HepG2 (cell line): ENCODE results near the gene ENTPD6. TPM values are rescaled to one million over a fixed set of nuclear protein-coding genes. Genes with fewer than 3 reads are reported as not detected.

Source experiments
- ATAC-seq: fragments of 200-7000 bp; cut with Tn5 transposase; 3 replicates; pipeline ENCODE4 v1.9.1; 2020; ENCODE audit warnings: mild to moderate bottlenecking, moderate library complexity
- BruUV-seq: library from RNA; stranded (reverse); fragments of 400-500 nt; replicated peaks from 2 replicates; lab custom pipeline; 2021; lab: Mats Ljungman, UMichigan
- CTCF ChIA-PET: fragments of 300-600 bp; formaldehyde crosslinking; extraction: SDS; loops from one replicate; lab custom pipeline; 2021; ENCODE audit warnings: low total read pairs, inconsistent platforms, low intra/inter-chr PET ratio; lab: Yijun Ruan, JAX
- POLR2A ChIA-PET: fragments of 350-600 bp; sonication (Branson Sonifier 250); formaldehyde crosslinking; loops from one replicate; lab custom pipeline; 2020; ENCODE audit warnings: antibody characterized with exemption, inconsistent platforms; lab: Yijun Ruan, JAX
- DNase-seq: peaks from one replicate; pipeline ENCODE4 v3.0.0-alpha.2; 2015; ENCODE audit warnings: low spot score
- FAIRE-seq: peaks from 3 replicates; lab custom pipeline; 2011; peaks lifted over from hg19 to GRCh38; lab: Jason Lieb, UNC
- H2AFZ ChIP-seq: one replicate; pipeline ENCODE4 v1.6.1; 2011; ENCODE audit warnings: low read length, inconsistent platforms
- H3K27ac ChIP-seq: fragments of 300-600 bp; 3 replicates; pipeline ENCODE4 v1.8.0; 2011; ENCODE audit warnings: mixed run types, mild to moderate bottlenecking, mixed read lengths, low read length, inconsistent platforms; ENCODE audit not compliant: insufficient read depth; ENCODE audit errors: extremely low read length
- H3K27me3 ChIP-seq, 2 experiments: fragments of 200-600 bp in 1 of 2; 2 replicates in 1 of 2; 3 replicates in 1 of 2; pipeline versions ENCODE4 v1.6.0 to v1.8.0; 2011; ENCODE audit warnings: low read length in 2 of 2, mild to moderate bottlenecking in 2 of 2, moderate library complexity in 2 of 2, inconsistent platforms in 1 of 2; ENCODE audit not compliant: insufficient read depth in 2 of 2, control insufficient read depth in 1 of 2
- H3K36me3 ChIP-seq, 2 experiments: fragments of 200-600 bp in 1 of 2; replicated peaks in 1 of 2; 2 replicates in 1 of 2; 3 replicates in 1 of 2; pipeline versions ENCODE4 v1.5.1 to v1.8.0; 2011; ENCODE audit warnings: low read length in 2 of 2, inconsistent platforms in 1 of 2; ENCODE audit not compliant: insufficient read depth in 2 of 2, control insufficient read depth in 1 of 2
- H3K4me1 ChIP-seq: 2 replicates; pipeline ENCODE4 v1.5.1; 2012; ENCODE audit warnings: low read length, inconsistent platforms; ENCODE audit not compliant: insufficient read depth
- H3K4me2 ChIP-seq: 2 replicates; pipeline ENCODE4 v1.6.0; 2011; ENCODE audit warnings: low read depth, low read length, inconsistent platforms
- H3K4me3 ChIP-seq, 3 experiments: fragments of 200-600 bp in 1 of 3; sonication (generic), shearing (Covaris generic) in 1 of 3; replicated peaks in 1 of 3; 2 replicates each; pipeline ENCODE4 v1.5.1; 2011 to 2016; ENCODE audit warnings: low read length in 3 of 3, inconsistent platforms in 2 of 3, low read depth in 2 of 3, mild to moderate bottlenecking in 2 of 3, control low read depth in 1 of 3, mixed read lengths in 1 of 3; ENCODE audit not compliant: insufficient read depth in 1 of 3
- H3K79me2 ChIP-seq: one replicate; pipeline ENCODE4 v1.6.1; 2011; ENCODE audit warnings: low read length, inconsistent platforms; ENCODE audit not compliant: insufficient read depth
- H3K9ac ChIP-seq: 2 replicates; pipeline ENCODE4 v1.6.0; 2011; ENCODE audit warnings: mild to moderate bottlenecking, low read depth, low read length, inconsistent platforms; ENCODE audit not compliant: insufficient read depth
- H3K9me3 ChIP-seq: 2 replicates; pipeline ENCODE4 v1.5.1; 2012; ENCODE audit warnings: mild to moderate bottlenecking, low read length
- H4K20me1 ChIP-seq: 2 replicates; pipeline ENCODE4 v1.6.0; 2011; ENCODE audit warnings: inconsistent platforms, mild to moderate bottlenecking, low read length, moderate library complexity; ENCODE audit not compliant: insufficient read depth
- AGO2 ChIP-seq: fragments of 200-400 bp; formaldehyde crosslinking; optimal IDR thresholded peaks from 2 replicates; pipeline ENCODE3; 2017; ENCODE audit warnings: mild to moderate bottlenecking, low read depth, low read length, moderate library complexity
- BRD4 ChIP-seq: sonication (generic); formaldehyde crosslinking; IDR thresholded peaks from 2 replicates; pipeline ENCODE4 v1.4.0; 2020; ENCODE audit warnings: missing genetic modification reagents
- FOXO1 ChIP-seq: sonication (generic); formaldehyde crosslinking; IDR thresholded peaks from 2 replicates; pipeline ENCODE4 v1.4.0; 2020; ENCODE audit warnings: missing genetic modification reagents
- HNRNPL ChIP-seq: fragments of 200-400 bp; formaldehyde crosslinking; IDR thresholded peaks from 2 replicates; pipeline ENCODE4 v1.6.1; 2017; ENCODE audit warnings: mild to moderate bottlenecking, low read depth, low read length
- PAWR ChIP-seq: sonication (generic); formaldehyde crosslinking; IDR thresholded peaks from 2 replicates; pipeline ENCODE4 v1.4.0; 2020; ENCODE audit warnings: missing genetic modification reagents, mild to moderate bottlenecking, borderline replicate concordance
- PPARG ChIP-seq: conservative IDR thresholded peaks from 2 replicates; pipeline ENCODE4 v1.6.1; 2016; ENCODE audit warnings: missing biosample characterization, missing genetic modification reagents
- SMC3 ChIP-seq: IDR thresholded peaks from 2 replicates; pipeline ENCODE4 v1.6.1; 2011; ENCODE audit warnings: low read length, improper control_type of control experiment
- TP53 ChIP-seq: sonication (generic); formaldehyde crosslinking; conservative IDR thresholded peaks from 2 replicates; pipeline ENCODE4 v1.4.0; 2020; ENCODE audit warnings: missing genetic modification reagents
- ZNF589 ChIP-seq: sonication (generic); formaldehyde crosslinking; conservative IDR thresholded peaks from 2 replicates; pipeline ENCODE4 v1.8.0; 2022; ENCODE audit warnings: mild to moderate bottlenecking, moderate library complexity, missing genetic modification reagents
- ZNF615 ChIP-seq: sonication (generic); formaldehyde crosslinking; IDR thresholded peaks from 2 replicates; pipeline ENCODE4 v1.5.0; 2020; ENCODE audit warnings: mild to moderate bottlenecking, missing genetic modification reagents, borderline replicate concordance
- WGBS: methylation state at CpG from one replicate; pipeline ENCODE4 v1.1.6; 2017; ENCODE audit warnings: low lambda C conversion rate; 5-methylcytosine and 5-hydroxymethylcytosine counted together
- in situ Hi-C: cut with HindIII; loops from 2 replicates; pipeline ENCODE4 v1.10.0; 2017; ENCODE audit warnings: low pct_unique_long_range_greater_than_20kb; ENCODE audit not compliant: extremely low pct_ligation_motif_present
- intact Hi-C: fragments of 100-400 bp; cut with micrococcal nuclease; formaldehyde crosslinking; loops from one replicate; pipeline ENCODE4 v1.10.0; 2022; ENCODE audit not compliant: unreplicated experiment
- polyA plus RNA-seq, 8 experiments: library from polyadenylated mRNA; depleted of rRNA in 3 of 8; stranded (reverse) in 7 of 8; unstranded in 1 of 8; fragments of >200 nt; fragmentation: Illumina TruSeq in 4 of 8; extraction: Trizol in 4 of 8; gene quantifications; 2 replicates each; pipeline versions ENCODE4 v1.2.1 to v1.2.3, GENCODE V29; 2011 to 2016; ENCODE audit warnings: low read depth in 4 of 8, missing spikeins in 1 of 8, mixed read lengths in 1 of 8; ENCODE audit not compliant: insufficient read depth in 1 of 8
- total RNA-seq, 5 experiments: library from RNA; depleted of rRNA; stranded (reverse); fragments of >200 nt; fragmentation: Illumina TruSeq; extraction: Trizol; gene quantifications; 2 replicates each; pipeline ENCODE4 v1.2.3, GENCODE V29; 2016; ENCODE audit warnings: low read depth in 1 of 5
- TF ChIP-seq, protein P1 (sequence below): sonication (generic); formaldehyde crosslinking; IDR thresholded peaks from 2 replicates; pipeline ENCODE4 v1.9.0; 2022; ENCODE audit warnings: missing genetic modification reagents, mild to moderate bottlenecking, borderline replicate concordance
- TF ChIP-seq, protein P2 (sequence below): IDR thresholded peaks from 2 replicates; pipeline ENCODE4 v1.6.1; 2018; ENCODE audit warnings: missing genetic modification reagents

Gene ENTPD6
- total and polyA plus RNA-seq, 2 of the 13 experiments (the other 11 are each of a cell fraction or from before 2014, with no cell fraction given): 164 to 172 TPM

DNA sequence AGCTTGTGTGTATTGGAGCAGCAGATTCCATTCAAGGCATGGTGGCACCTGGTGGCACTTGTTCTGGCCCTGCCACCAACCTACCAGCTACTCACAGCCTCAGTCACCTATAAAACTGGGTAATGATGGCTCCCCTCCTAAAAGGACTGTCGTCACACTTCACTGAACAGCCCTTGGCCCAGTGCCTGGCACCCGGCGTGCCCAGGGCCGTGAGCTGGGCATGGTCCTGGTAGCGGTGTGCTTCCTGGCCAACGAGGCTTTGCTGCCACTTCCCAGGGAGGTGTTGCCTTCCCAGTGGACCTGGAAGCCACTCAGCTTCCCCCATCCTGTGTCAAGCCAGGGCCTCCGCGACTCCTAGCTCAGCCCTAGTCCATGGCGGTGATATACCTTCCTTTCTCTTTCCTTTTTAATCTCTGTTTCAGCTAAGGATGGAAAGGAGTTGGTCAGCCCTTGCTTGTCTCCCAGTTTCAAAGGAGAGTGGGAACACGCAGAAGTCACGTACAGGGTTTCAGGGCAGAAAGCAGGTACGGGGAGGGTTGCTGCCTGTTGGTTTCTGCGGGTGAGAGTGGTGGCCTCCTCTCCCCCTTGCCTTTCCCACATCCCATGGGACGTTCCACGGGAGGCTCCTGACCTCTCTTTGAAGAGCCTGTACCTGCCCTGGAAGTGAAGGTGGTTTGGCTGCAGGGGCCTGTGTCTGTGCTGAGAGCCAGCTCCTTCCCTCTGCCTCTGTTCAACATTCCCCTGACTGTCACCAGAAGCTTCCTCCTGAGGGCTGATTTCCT, 25.5 kb downstream of the ENTPD6 start:
- no peak overlapping the region for H3K27ac ChIP-seq
- H3K4me1 ChIP-seq: peaks cover 28% of the 10 kb centered on the region
- H2AFZ ChIP-seq: no peak overlapping the region
- no peaks in the 10 kb centered on the region for H4K20me1 ChIP-seq
- H3K27me3 ChIP-seq: no peaks in the 10 kb centered on the region
- in situ Hi-C loops: no loop called here
- no peak overlapping the region for H3K4me3 ChIP-seq
- no peak for DNase-seq
- BruUV-seq: no TSS peak
- TF ChIP-seq HNRNPL (0 out of 2 replicates have a peak, but pooled peaks have one; percentile 19), BRD4 (CRISPR knock-in tag) (no peak), ZNF615 (no peak), PPARG (CRISPR knock-in tag) (no peak), FOXO1 (CRISPR knock-in tag) (peak; percentile 33; the same call in 1 of the 2 replicates), TP53 (no peak), PAWR (CRISPR knock-in tag) (no peak), AGO2 (peak; percentile 8), ZNF589 (no peak), SMC3 (no peak)
- TF ChIP-seq, protein P1, sequence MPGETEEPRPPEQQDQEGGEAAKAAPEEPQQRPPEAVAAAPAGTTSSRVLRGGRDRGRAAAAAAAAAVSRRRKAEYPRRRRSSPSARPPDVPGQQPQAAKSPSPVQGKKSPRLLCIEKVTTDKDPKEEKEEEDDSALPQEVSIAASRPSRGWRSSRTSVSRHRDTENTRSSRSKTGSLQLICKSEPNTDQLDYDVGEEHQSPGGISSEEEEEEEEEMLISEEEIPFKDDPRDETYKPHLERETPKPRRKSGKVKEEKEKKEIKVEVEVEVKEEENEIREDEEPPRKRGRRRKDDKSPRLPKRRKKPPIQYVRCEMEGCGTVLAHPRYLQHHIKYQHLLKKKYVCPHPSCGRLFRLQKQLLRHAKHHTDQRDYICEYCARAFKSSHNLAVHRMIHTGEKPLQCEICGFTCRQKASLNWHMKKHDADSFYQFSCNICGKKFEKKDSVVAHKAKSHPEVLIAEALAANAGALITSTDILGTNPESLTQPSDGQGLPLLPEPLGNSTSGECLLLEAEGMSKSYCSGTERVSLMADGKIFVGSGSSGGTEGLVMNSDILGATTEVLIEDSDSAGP (CRISPR knock-in tag): no peak
- TF ChIP-seq, protein P2, sequence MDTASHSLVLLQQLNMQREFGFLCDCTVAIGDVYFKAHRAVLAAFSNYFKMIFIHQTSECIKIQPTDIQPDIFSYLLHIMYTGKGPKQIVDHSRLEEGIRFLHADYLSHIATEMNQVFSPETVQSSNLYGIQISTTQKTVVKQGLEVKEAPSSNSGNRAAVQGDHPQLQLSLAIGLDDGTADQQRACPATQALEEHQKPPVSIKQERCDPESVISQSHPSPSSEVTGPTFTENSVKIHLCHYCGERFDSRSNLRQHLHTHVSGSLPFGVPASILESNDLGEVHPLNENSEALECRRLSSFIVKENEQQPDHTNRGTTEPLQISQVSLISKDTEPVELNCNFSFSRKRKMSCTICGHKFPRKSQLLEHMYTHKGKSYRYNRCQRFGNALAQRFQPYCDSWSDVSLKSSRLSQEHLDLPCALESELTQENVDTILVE: no peak
- 97% methylated on average over 12 of the region's 15 CpGs for WGBS
- no peak overlapping the region for H3K4me2 ChIP-seq
- CTCF ChIA-PET: interaction anchor here (1.3 kb wide), 1 partner anchor 27 kb away, joined by 3 read pairs; the partner anchor contains the start of gene PYGB
- intact Hi-C loops: no loop called here
- no peaks in the 10 kb centered on the region for H3K9me3 ChIP-seq
- no peak overlapping the region for H3K9ac ChIP-seq
- POLR2A ChIA-PET: interaction anchor here (2.8 kb wide), 1 partner anchor 25 kb away, joined by 15 read pairs; the partner anchor contains the start of gene ENTPD6
- H3K36me3 ChIP-seq: peaks cover 25 to 48% of the 10 kb centered on the region in 2 experiments
- H3K79me2 ChIP-seq: no peaks in the 10 kb centered on the region
- ATAC-seq: no peak
- FAIRE-seq: no peak
